Measurements from ENCODE around the gene DNAJB1.
A peak's percentile ranks its signal among the peaks of the same experiment; 100 is the strongest.

The DNAJB1 gene

GRCh38 chr19:14503285-14503684 is 14.9 kb downstream of the DNAJB1 start:
- no peak overlapping the region for H3K4me3 ChIP-seq (replicated peaks; ENCODE audit: low read depth, low read length)
- DNase-seq (ENCODE audit: low read depth), result no peak
- no peak for TF ChIP-seq CTCF (IDR thresholded peaks at IDR 0.05; ENCODE audit: low read length, missing control alignments)

DNA sequence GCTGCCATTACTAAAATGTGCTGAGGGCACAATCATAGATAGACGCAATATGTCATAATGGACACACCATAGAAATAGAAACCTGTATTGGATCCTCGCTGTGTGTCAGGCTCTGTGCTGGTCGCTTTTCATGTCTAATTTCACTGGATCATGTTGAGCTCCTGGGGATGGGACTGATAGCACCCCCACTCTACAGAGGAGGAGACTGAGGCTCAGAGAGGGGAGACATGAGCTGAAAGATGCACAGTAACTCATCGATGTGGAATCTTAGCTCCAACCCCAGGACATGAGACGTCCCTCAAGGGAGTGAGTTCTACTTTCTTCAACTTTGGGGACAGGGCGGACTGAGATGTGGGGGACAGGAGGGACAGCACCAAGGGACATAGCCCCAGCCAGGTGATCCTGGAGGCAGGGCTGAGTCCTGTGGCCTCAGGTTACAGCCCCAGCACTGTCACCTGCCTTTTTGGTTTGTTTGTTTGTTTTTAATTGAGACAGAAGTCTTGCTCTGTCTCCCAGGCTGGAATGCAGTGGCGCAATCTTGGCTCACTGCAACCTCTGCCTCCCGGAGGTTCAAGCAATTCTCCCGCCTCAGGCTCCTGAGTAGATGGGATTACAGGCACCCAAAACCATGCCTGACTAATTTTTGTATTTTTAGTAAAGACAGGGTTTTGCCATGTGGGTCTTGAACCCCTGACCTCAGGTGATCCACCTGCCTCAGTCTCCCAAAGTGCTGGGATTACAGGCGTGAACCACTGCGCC is 15.7 kb downstream of the DNAJB1 start:
- TF ChIP-seq CTCF (IDR thresholded peaks at IDR 0.05; ENCODE audit: low read length, missing control alignments), result no peak
- peak; percentile 43 for DNase-seq (ENCODE audit: low read depth)
- H3K4me3 ChIP-seq (replicated peaks; ENCODE audit: low read depth, low read length), result no peak overlapping the region

DNA sequence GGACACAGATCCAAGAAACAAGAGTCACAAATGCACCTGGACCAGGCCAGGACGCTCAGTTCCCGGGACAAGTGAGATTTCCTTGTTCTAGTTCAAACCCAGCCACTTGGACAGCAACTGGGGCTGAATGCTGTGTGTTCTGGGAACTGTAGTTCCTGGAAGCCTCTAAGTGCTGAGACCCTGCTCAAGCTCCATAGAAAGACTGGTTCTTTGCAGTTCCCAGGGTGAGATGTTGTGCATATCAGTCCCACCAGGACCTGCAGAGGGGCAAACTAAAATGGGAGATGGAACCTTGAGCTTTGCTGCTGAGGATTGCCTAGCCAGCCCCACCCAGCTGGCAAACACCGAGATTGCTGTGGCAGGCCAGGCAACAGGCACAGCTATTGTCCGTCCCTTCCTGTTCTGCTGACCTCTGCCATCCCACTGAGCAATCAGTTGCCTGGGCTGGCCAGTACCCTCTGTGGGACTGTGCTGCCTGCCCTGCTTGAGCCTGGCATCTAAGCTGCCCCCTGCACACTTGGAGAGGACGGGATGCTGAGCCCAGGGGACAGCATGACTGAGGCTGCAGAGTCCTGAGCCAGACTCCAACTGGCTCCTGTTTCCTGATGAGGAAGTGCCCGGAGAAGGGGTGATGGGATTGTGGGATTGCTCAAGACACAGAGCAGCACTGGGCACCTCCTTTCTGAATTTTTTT is 20.8 kb downstream of the DNAJB1 start:
- H3K4me3 ChIP-seq (replicated peaks; ENCODE audit: low read depth, low read length), result no peak overlapping the region
- DNase-seq (ENCODE audit: low read depth), result no peak
- no peak for TF ChIP-seq CTCF (IDR thresholded peaks at IDR 0.05; ENCODE audit: low read length, missing control alignments)

- no peak for TF ChIP-seq CTCF (IDR thresholded peaks at IDR 0.05; ENCODE audit: low read length, missing control alignments)
- no peak overlapping the region for H3K4me3 ChIP-seq (replicated peaks; ENCODE audit: low read depth, low read length)
- DNase-seq (ENCODE audit: low read depth), result no peak
Observed at GRCh38 chr19:14496834-14497227, 21.4 kb downstream of the DNAJB1 start.

DNA sequence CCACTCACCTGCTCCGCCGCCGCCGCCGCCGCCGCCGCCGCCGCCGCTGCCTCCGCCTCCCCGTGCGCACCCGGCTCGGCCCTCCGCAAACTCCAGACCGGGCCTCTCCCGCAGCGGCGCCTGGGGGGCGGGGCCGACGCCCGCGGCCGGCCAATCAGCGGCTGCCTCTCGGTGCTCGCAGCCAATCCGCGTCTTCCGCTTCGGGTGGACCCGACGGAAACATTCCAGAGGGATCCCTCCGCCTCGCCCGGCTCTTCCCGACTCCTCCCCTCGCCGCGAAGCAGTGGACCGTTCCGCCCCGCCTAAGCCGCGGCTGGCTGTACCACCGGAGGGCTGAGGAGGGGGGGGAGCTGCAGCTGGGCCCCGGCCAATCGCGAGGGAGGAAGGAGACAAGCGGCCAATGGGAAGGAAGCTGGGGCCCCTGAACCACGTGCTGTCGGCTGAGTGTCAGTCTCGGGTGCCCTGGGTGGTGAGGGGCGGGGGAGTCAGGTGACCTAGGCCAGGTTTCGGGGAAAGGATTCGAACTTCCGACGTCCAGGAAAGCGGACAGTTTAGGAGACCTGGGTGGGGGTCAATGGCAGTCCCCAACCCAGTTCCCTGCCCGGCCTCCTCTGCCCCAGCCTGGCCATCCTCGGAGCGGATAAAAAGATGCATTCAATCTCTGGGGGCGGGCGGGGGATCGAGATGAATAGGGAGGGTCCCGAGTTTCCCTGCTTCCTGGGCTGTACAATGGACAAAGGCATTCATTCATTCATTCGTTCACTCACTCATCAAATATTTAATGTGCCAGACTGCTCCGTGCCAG is 22.0 kb downstream of the DNAJB1 start, which contains the start of gene GIPC1:
Gene GIPC1, minus strand, starts transcription at position 99 of the 805 bp plus-strand sequence. CDS start 13,151 bp downstream, outside the sequence.
- no peak for TF ChIP-seq CTCF (IDR thresholded peaks at IDR 0.05; ENCODE audit: low read length, missing control alignments)
- peak; percentile 99 for DNase-seq (ENCODE audit: low read depth)
- peak within 1 kb of the TSS; percentile 79 for H3K4me3 ChIP-seq (replicated peaks; ENCODE audit: low read depth, low read length)

DNA sequence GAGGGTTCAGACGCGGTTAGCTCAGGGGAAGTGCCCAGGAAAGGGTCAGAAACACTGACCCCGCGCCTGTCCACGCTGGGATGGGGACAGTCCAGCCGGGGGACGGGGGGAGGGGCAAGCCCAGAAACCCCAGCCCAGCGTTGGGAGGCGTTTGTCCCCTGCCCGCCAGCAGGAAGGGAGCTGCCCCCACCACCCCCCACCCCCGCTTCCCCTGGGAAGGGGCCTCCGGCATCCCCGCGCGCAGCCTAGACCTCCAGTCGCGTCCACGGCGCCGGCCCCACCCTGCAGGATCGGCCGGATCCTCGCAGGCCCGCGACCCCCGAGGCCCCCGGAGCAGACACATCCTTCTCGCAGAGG is 22.5 kb downstream of the DNAJB1 start:
- no peak for DNase-seq (ENCODE audit: low read depth)
- TF ChIP-seq CTCF (IDR thresholded peaks at IDR 0.05; ENCODE audit: low read length, missing control alignments), result no peak

More for the DNA sequence above, 22.5 kb downstream of the DNAJB1 start:
- H3K4me3 ChIP-seq (replicated peaks; ENCODE audit: low read depth, low read length), result peak overlapping the region; percentile 79
